Ascending aorta (tissue), 2 donors: ENCODE data around the gene NCKAP5. TPM values are rescaled to one million over a fixed set of nuclear protein-coding genes. Genes with fewer than 3 reads are reported as not detected.

Experiments
- DNase-seq, 2 donors: peaks; one replicate each; pipeline ENCODE4 v3.0.0-alpha.2; 2019; ENCODE audit warnings: low spot score in 2 of 2
- H3K27ac ChIP-seq, 2 donors: fragments of 200-600 bp; sonication (generic); one replicate each; pipeline ENCODE4 v1.5.1; 2016 to 2017; ENCODE audit warnings: mild to moderate bottlenecking in 1 of 2
- H3K27me3 ChIP-seq: fragments of 200-600 bp; sonication (generic); one replicate; pipeline ENCODE4 v1.5.1; 2017
- H3K36me3 ChIP-seq, 2 donors: fragments of 200-600 bp; sonication (generic); one replicate each; pipeline ENCODE4 v1.5.1; 2016
- H3K4me1 ChIP-seq, 2 donors: fragments of 200-600 bp; sonication (generic); one replicate each; pipeline ENCODE4 v1.5.1; 2016 to 2017; ENCODE audit warnings: mild to moderate bottlenecking in 1 of 2
- H3K4me3 ChIP-seq, 2 donors: fragments of 200-600 bp; sonication (generic); one replicate each; pipeline ENCODE4 v1.5.1; 2016 to 2017; ENCODE audit warnings: mild to moderate bottlenecking in 1 of 2
- H3K9me3 ChIP-seq, 2 donors: fragments of 200-600 bp; sonication (generic); one replicate each; pipeline ENCODE4 v1.5.1; 2016
- CTCF ChIP-seq, 3 experiments: fragments of 200-600 bp in 2 of 3; fragments of 450-650 bp in 1 of 3; sonication (generic) in 2 of 3; IDR thresholded peaks; one replicate each; pipeline ENCODE4 v1.5.1; 2016 to 2019; ENCODE audit warnings: antibody characterized with exemption in 3 of 3, mild to moderate bottlenecking in 1 of 3, moderate library complexity in 1 of 3
- intact Hi-C: fragments of 100-400 bp; cut with DNase I; formaldehyde crosslinking; loops from one replicate; pipeline ENCODE4 v1.15.1; 2023
- total RNA-seq: library from RNA; depleted of rRNA; stranded (reverse); fragments of >200 nt; gene quantifications from one replicate; pipeline ENCODE4 v1.1.0, GENCODE V29; 2016

Gene NCKAP5
- total RNA-seq, 1 donor from 2014 or later: 0.75 TPM

- Histone ChIP-seq H3K27ac (no peak overlapping the region), H3K27me3 (no peaks in the 10 kb centered on the region), H3K4me3 (no peak overlapping the region), H3K36me3 (no peaks in the 10 kb centered on the region), H3K9me3 (no peaks in the 10 kb centered on the region), H3K4me1 (no peaks in the 10 kb centered on the region)
- TF ChIP-seq CTCF (IDR thresholded peaks at IDR 0.05): no peak
- intact Hi-C loops: no loop called here
- DNase-seq: no peak
Observed at GRCh38 chr2:132951008-132951714, 617.1 kb downstream of the NCKAP5 start.

GRCh38 chr2:132949108-132949507, 619.2 kb downstream of the NCKAP5 start:
- H3K27ac ChIP-seq: no peak overlapping the region
- intact Hi-C loops: no loop called here
- H3K27me3 ChIP-seq: no peaks in the 10 kb centered on the region
- TF ChIP-seq CTCF (IDR thresholded peaks at IDR 0.05): no peak
- H3K4me3 ChIP-seq: no peak overlapping the region
- H3K36me3 ChIP-seq: no peaks in the 10 kb centered on the region
- H3K9me3 ChIP-seq: no peaks in the 10 kb centered on the region
- DNase-seq: no peak
- H3K4me1 ChIP-seq: no peaks in the 10 kb centered on the region

- DNase-seq: no peak
- Histone ChIP-seq H3K4me1 (no peaks in the 10 kb centered on the region), H3K9me3 (no peaks in the 10 kb centered on the region), H3K27me3 (no peaks in the 10 kb centered on the region), H3K27ac (no peak overlapping the region), H3K4me3 (no peak overlapping the region), H3K36me3 (no peaks in the 10 kb centered on the region)
- intact Hi-C loops: no loop called here
- no peak for TF ChIP-seq CTCF (IDR thresholded peaks at IDR 0.05)
Observed at GRCh38 chr2:132948211-132948610, 620.1 kb downstream of the NCKAP5 start.

GRCh38 chr2:132943829-132944228, 624.4 kb downstream of the NCKAP5 start:
- no peaks in the 10 kb centered on the region for H3K36me3 ChIP-seq
- DNase-seq: no peak
- H3K27ac ChIP-seq: no peak overlapping the region
- H3K4me3 ChIP-seq: no peak overlapping the region
- no peaks in the 10 kb centered on the region for H3K27me3 ChIP-seq
- intact Hi-C loops: no loop called here
- no peaks in the 10 kb centered on the region for H3K9me3 ChIP-seq
- TF ChIP-seq CTCF (IDR thresholded peaks at IDR 0.05): no peak
- no peaks in the 10 kb centered on the region for H3K4me1 ChIP-seq

GRCh38 chr2:132941296-132942020, 626.8 kb downstream of the NCKAP5 start:
- no peak for DNase-seq
- H3K9me3 ChIP-seq: no peaks in the 10 kb centered on the region
- no peaks in the 10 kb centered on the region for H3K27me3 ChIP-seq
- no peaks in the 10 kb centered on the region for H3K4me1 ChIP-seq
- no peak overlapping the region for H3K27ac ChIP-seq
- intact Hi-C loops: no loop called here
- H3K36me3 ChIP-seq: no peaks in the 10 kb centered on the region
- no peak overlapping the region for H3K4me3 ChIP-seq
- no peak for TF ChIP-seq CTCF (IDR thresholded peaks at IDR 0.05)
